HG03139 (cell line): ENCODE measurements around the gene ACRBP.
A peak's percentile ranks its signal among the peaks of the same experiment; 100 is the strongest.

Experiments used
- ATAC-seq: cut with Tn5 transposase; IDR thresholded peaks from one replicate; pipeline ENCODE4 v1.9.1; 2021; ENCODE audit not compliant: unreplicated experiment

The ACRBP gene

DNA sequence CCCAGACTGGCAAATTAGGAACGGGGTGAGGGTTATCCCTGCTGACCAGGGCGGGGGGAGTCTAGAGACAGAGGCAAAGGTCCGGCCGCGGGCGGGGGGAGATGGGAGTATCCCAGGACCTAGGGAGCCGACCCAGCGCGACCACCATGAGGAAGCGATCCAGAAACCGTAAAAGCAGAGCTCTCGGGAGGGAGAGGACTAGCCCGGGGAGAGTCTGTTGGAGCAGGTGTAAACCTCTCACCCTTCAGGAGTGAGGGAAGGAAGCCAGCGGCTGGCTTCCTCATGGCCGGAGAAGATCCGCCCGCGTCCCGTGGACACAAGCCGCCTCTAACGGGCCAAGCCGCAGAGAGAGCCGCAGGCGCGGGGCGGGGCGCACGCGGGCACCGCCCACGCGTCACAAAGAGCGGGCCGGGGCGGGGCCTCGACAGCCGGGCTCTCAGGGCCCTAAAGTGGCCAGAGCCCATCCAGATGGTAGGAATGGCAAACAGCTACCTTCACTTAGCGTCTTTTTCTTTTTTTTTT lies at the start of gene ACRBP:
TSS of gene ACRBP (minus strand) at position 350 of the 522 bp plus-strand sequence. CDS start at position 284, 66 bp downstream.
- no peak for ATAC-seq

- ATAC-seq: no peak
These were observed 48.2 kb upstream of the ACRBP start for GRCh38 chr12:6695313-6696045.

GRCh38 chr12:6694701-6695100 lies 47.5 kb upstream of the ACRBP start:
- no peak for ATAC-seq

GRCh38 chr12:6693832-6694355 lies 46.7 kb upstream of the ACRBP start:
- no peak for ATAC-seq

DNA sequence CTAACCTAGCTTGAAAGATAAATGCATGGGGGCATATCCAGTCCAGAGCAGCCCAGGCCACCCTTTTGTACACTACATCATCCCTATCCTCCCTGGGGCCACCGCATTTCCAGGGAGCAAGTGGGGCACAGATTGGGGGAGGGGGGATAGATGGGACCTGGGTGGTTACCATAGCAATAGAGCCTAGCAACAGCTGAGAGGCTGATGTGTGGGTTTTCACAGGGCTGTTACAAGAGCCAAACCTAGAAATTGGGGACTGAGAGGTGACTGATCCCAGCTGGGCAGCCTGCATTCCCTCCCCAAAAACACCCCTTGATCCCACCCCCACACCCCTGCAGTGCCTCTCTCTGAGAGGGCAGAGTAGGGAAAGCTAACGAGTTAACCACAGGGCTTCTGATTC lies 45.7 kb upstream of the ACRBP start:
- ATAC-seq: no peak

DNA sequence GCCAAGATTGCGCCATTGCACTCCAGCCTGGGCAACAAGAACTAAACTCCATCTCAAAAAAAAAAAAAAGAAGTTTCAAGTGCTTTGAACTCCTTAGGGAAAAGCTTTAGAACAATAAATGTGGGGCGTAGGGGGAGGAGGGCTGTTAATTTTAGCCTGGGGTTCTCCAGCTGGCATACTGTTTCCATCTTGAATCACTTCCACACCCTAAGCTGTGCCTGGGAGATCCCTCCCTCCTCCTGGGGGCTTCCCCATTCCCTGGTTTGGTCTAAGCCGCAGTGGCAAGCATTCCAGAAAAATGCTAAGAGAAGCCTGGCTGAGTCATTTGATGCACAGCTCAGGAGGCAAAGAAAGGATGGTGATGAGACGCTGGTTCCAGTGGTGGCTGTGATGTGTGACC lies 44.2 kb upstream of the ACRBP start:
- no peak for ATAC-seq

DNA sequence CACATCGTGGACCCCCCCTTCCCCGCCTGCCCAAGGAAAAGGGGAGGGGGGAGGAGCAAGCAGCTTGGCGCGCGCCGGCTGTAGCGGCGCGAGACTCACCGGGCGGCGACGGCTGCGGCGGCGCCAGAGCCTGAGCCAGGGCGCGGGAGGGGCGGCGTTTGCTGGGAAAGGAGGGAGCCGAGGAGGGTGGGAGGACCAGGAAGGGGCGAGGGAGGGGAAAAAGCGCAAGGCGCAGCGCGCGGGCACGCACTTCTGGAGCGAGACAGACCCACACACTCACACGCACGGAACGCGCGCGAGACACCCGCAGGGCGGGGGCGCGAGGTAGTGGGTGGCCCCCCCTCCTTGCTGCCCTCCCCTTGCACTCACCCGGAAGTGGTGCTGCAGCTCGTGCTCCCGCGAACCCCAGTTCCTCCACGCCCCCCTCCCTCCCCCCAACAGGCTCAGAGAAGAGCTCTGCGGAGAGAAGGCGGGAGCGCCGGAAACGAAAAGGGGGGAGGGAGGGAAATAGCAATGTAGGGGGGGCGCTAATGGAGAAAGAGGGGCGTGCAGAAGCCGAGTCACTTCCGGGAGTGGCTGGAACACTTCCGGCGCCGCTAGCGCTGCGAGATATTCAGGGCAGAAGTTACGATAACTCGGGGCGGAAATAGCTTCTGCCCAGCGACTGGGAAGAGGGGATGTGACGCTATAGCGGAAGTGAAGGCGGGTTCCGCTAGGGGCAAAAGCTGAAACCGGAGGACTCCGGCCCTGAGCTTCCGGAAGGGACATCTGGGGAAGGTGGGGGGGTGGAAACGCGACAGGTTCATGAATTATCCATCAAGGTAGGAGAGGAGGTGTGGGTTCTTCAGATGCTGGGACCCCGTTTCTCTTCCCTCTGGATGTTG lies 42.0 kb upstream of the ACRBP start, which contains the start of gene ZNF384:
TSS of gene ZNF384 (minus strand) at position 377 of the 884 bp plus-strand sequence. CDS start 9,855 bp downstream, outside the sequence.
- peak; percentile 73 for ATAC-seq

DNA sequence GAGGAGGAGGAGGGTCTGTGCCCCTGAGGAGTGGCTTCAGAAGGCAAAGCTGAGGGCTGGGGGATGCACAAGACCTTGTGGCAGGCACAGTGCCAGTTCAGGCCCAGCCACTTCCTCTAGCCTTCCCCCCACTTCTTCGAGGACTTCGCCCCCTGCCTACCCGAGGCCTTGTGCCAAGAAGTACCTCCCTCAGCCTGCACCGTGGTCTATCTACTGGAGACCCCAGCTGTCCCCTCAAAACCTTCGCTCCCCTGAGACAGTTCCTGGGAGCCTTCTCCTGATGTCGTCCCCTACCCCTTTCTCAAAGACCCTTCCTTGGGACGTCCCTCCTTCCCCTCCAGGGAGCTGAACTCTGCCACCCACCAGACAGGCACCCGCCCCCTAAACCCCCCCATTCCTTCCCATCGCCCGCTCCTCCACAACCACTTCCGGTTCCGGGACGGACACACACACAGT lies 41.3 kb upstream of the ACRBP start:
- ATAC-seq: no peak

- ATAC-seq: no peak
These were observed 38.6 kb upstream of the ACRBP start for GRCh38 chr12:6685814-6686213.

GRCh38 chr12:6684609-6685008 lies 37.4 kb upstream of the ACRBP start:
- no peak for ATAC-seq

DNA sequence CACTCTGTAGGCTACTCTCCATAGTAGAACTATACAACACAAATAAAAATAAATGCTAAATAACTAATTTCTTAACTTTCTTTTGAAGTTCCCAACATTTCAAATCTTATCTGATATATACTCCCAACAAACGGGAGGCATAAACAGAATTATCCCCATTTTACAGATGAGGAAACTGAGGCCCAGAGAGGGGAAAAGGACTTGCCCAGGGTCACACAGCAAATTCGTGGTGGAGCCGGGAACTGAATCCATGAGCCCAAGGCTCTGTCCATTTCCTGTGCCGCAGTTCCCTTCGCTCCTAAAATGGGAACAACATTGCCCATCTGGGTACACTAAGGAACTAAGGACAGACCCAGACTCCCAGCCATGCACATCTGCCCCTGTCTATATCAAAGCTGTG lies 29.7 kb upstream of the ACRBP start:
- ATAC-seq: no peak

- ATAC-seq: no peak
These were observed 24.9 kb upstream of the ACRBP start for GRCh38 chr12:6672143-6672542.

DNA sequence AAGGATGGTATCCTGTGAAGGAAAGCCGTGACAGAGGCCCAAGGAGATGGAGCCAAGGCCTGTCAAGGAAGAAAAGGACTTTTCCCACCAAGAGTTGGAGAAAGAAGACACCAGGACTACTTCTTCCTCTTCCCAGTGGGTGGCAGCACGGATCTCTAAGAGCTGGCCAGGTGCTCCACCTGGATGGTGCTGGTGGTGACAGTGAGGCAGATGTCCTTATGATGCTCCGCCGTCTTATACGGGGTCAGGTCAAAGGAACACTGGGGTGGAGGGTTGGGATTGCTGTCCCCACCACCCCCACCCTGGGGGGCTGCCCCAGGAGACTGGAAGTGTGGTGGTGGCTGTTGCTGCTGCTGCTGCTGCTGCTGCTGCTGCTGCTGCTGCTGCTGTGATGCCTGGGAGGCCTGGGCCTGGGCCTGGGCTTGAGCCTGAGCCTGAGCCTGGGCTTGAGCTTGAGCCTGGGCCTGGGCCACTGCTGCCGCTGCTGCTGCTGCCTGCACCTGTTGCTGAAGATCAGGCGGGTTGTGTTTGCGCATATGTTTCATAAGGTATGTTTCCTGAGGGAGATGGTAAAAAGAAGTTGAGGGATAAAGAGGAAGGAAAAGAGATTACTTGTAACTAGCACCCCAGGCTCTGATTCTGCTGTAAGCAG lies 20.5 kb upstream of the ACRBP start:
- no peak for ATAC-seq

DNA sequence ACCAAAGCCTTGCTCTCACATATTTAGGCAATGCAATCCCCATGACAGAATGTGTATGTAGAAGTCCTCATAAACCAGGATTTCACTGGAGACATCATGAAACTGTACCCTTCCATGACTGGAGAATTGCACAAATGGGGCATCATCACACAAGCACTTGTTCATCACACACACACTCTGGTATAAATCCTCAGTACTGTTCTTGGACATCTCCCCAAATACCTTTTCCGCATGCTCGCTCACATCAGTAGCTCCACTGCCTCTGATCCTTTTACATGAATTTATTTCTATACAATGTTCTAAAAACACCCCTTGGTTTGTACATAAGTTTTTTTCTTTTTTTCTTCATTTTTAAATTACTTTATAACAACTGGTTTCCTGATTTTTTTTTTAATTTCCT lies 19.0 kb upstream of the ACRBP start:
- ATAC-seq: no peak

DNA sequence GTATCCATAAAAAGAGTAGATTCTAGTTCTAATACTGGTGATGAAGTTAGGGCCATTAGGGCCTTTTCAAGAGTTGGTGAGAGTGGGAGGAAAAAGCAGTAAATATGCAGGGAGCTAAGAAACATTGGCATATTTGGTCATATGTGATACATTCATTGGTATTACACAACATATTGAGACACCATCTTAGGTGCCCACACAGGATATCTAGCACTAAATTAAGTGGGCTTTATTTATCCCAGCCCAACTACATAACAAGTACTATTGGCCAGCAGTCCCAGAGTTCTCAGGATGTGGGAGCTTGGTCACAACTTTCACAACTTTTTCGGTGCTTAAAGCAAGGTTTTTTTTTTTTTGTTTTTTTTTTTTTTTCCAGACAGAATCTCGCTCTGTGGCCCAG lies 17.7 kb upstream of the ACRBP start:
- ATAC-seq: no peak

- ATAC-seq: peak; percentile 96
These were observed 15.9 kb upstream of the ACRBP start, which contains the start of gene ING4 for GRCh38 chr12:6662906-6663742. TSS of gene ING4 (minus strand) at chr12:6663119. CDS start at chr12:6663101, 18 bp downstream.

DNA sequence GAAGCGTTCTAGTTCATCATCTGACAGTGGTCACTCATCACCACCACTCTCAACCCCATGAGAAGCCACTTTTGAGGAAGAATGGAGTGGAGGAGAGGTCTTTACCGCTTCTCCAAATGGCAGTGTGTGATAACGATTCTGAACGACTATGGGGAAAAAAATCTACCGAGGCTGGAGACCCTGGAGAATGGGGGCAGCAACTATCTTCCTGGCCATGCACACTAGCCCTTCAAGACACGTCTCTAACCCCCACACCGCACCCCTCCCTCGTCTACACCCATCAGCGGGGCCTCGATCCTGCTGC lies 15.3 kb upstream of the ACRBP start:
- no peak for ATAC-seq

- ATAC-seq: no peak
These were observed 6.8 kb upstream of the ACRBP start for GRCh38 chr12:6653987-6654386.

DNA sequence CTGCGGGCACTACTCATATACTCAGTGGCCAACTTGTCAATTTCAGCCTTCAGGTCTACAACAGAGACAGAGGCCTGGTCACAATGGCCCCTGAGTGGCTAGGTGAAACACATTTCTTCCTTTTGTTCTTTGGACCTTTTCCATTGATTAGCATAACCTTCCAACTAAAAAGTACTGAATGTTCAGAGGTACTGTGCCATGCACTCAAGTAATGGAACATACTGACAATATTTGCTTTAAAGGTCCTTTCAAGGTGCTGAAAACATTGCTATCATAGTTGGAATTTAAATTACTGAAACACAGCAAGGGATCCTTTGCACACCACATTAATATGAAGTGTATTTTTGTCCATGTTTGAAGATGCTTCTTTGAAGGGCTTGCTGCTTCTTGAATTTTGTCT lies 6.1 kb upstream of the ACRBP start:
- ATAC-seq: no peak

DNA sequence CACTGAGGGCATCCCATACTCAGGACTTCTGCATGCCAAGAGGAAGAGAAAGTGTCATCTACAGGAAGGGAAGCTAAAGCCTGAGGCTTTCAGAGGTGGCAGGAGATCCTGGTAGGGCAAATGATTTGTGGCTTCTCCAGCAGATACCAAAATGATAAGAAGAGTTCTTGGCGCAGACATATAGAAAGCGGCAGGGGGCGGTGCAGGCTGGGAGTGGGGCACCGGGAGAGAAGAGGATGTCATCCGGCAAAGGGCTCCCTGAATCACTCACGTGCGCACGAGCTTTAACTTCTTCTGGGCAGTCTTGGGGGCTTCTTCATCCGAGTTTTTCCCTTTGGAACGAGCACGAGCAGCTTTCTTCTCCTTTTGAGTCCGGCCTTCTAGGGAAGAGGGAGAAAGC lies 5.2 kb upstream of the ACRBP start:
- no peak for ATAC-seq
